Measurements from ENCODE around the gene FMNL2. TPM values are rescaled to one million over a fixed set of nuclear protein-coding genes. Genes with fewer than 3 reads are reported as not detected.

The FMNL2 gene
- total RNA-seq, 1 experiment from 2014 or later, result 43.1 TPM

GRCh38 chr2:152655880-152656279, 320.9 kb downstream of the FMNL2 start:
- no peaks in the 10 kb centered on the region for H3K4me1 ChIP-seq (ENCODE audit: insufficient read depth, low read length, poor library complexity, severe bottlenecking)
- ChIA-PET POLR2A (ENCODE audit: low non-redundant PET) (no interaction called here), CTCF (no interaction called here)
- peaks cover 75% of the 10 kb centered on the region for H3K36me3 ChIP-seq (ENCODE audit: insufficient read depth, low read length, poor library complexity, severe bottlenecking)
- no peak overlapping the region for H3K27ac ChIP-seq (ENCODE audit: low read depth, low read length, poor library complexity, severe bottlenecking)
- no peaks in the 10 kb centered on the region for H3K9me3 ChIP-seq (ENCODE audit: low read depth, low read length, poor library complexity, severe bottlenecking)
- no peaks in the 10 kb centered on the region for H3K27me3 ChIP-seq (replicated peaks; ENCODE audit: insufficient read depth, low read depth, low read length, poor library complexity)
- TF ChIP-seq CTCF (conservative IDR thresholded peaks at IDR 0.05; ENCODE audit: low read depth, low read length) (no peak), EZH2 (IDR thresholded peaks at IDR 0.05; ENCODE audit: borderline replicate concordance, low read depth, low read length, poor library complexity, severe bottlenecking) (no peak)
- TSS peak; percentile 53 for BruUV-seq (replicated peaks)
- H3K4me3 ChIP-seq (ENCODE audit: low read depth, low read length, poor library complexity, severe bottlenecking), result no peak overlapping the region
- DNase-seq (ENCODE audit: low spot score), result no peak
- intact Hi-C loops (cut with micrococcal nuclease; ENCODE audit: unreplicated experiment), result no loop called here

- intact Hi-C loops (cut with micrococcal nuclease; ENCODE audit: unreplicated experiment), result no loop called here
- Histone ChIP-seq H3K27ac (ENCODE audit: low read depth, low read length, poor library complexity, severe bottlenecking) (no peak overlapping the region), H3K4me3 (ENCODE audit: low read depth, low read length, poor library complexity, severe bottlenecking) (no peak overlapping the region), H3K27me3 (replicated peaks; ENCODE audit: insufficient read depth, low read depth, low read length, poor library complexity) (no peaks in the 10 kb centered on the region), H3K4me1 (ENCODE audit: insufficient read depth, low read length, poor library complexity, severe bottlenecking) (no peaks in the 10 kb centered on the region), H3K9me3 (ENCODE audit: low read depth, low read length, poor library complexity, severe bottlenecking) (no peaks in the 10 kb centered on the region), H3K36me3 (ENCODE audit: insufficient read depth, low read length, poor library complexity, severe bottlenecking) (peaks cover 79% of the 10 kb centered on the region)
- TF ChIP-seq EZH2 (IDR thresholded peaks at IDR 0.05; ENCODE audit: borderline replicate concordance, low read depth, low read length, poor library complexity, severe bottlenecking) (no peak), CTCF (conservative IDR thresholded peaks at IDR 0.05; ENCODE audit: low read depth, low read length) (no peak)
- ChIA-PET POLR2A (ENCODE audit: low non-redundant PET) (no interaction called here), CTCF (no interaction called here)
- BruUV-seq (replicated peaks), result no TSS peak
- DNase-seq (ENCODE audit: low spot score), result no peak
Observed at GRCh38 chr2:152657043-152657442, 322.1 kb downstream of the FMNL2 start.

- Histone ChIP-seq H3K27ac (ENCODE audit: low read depth, low read length, poor library complexity, severe bottlenecking) (no peak overlapping the region), H3K27me3 (replicated peaks; ENCODE audit: insufficient read depth, low read depth, low read length, poor library complexity) (no peaks in the 10 kb centered on the region), H3K9me3 (ENCODE audit: low read depth, low read length, poor library complexity, severe bottlenecking) (no peaks in the 10 kb centered on the region), H3K4me3 (ENCODE audit: low read depth, low read length, poor library complexity, severe bottlenecking) (no peak overlapping the region), H3K36me3 (ENCODE audit: insufficient read depth, low read length, poor library complexity, severe bottlenecking) (peaks cover 84% of the 10 kb centered on the region), H3K4me1 (ENCODE audit: insufficient read depth, low read length, poor library complexity, severe bottlenecking) (no peaks in the 10 kb centered on the region)
- intact Hi-C loops (cut with micrococcal nuclease; ENCODE audit: unreplicated experiment), result no loop called here
- ChIA-PET POLR2A (ENCODE audit: low non-redundant PET) (no interaction called here), CTCF (no interaction called here)
- no TSS peak for BruUV-seq (replicated peaks)
- no peak for TF ChIP-seq EZH2 (IDR thresholded peaks at IDR 0.05; ENCODE audit: borderline replicate concordance, low read depth, low read length, poor library complexity, severe bottlenecking)
- TF ChIP-seq CTCF (conservative IDR thresholded peaks at IDR 0.05; ENCODE audit: low read depth, low read length), result no peak
- no peak for DNase-seq (ENCODE audit: low spot score)
Observed at GRCh38 chr2:152658221-152658620, 323.2 kb downstream of the FMNL2 start.

All from A673 (cell line).